ENCODE data around the gene ABCB10. TPM values are rescaled to one million over a fixed set of nuclear protein-coding genes. Genes with fewer than 3 reads are reported as not detected.
"Not testable (repeated sequence)": the region's sequence is repeated elsewhere in the genome, so short reads cannot be mapped to it uniquely, and the experiment has no call there.

The ABCB10 gene
- 10 to 100 TPM; 29.8 to 31.1 TPM for total RNA-seq

DNA sequence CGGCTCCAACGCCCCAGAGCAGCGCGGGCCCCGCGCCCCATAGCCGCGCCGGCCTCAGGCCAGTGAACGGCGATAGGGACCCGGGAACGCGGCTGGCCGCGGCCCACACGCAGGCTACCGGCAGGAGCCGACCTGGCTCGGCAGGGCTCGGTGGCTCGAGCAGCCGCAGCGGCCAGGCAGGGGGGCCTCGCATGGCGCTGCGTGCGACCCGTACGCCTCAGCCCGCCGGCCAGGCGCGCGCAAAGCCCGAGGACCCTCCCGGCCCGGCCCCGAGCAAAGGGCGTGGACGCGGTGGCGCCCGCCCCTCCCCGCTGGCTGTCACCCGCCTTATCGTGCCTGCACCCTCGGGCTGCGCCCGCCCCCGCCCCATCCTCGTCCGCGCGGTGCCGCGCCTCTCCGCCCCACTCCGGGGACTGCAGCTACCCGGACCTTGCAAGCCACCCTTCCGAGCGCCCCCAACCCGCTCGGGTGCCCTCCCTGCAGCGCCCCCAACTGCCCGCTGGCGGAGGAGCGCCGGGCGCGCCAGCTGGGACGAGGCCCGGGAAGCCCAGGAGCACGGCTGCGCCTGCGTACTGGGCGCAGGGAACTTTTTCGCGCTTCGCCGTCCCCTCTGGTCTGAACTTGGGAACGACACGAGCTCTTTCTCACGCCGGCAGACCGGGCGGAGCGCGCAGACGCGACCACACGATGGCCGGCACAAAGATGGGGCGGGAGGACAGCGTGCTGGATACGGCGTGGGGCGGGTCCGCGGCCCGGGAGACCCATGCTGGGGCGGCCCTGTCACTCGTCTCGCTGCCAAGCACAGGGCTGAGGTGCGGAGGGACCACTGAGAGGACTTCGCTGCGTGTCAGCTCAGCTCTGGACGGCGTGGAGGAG lies at the start of gene ABCB10:
ABCB10 (minus strand) TSS at position 248 of the 876 bp plus-strand sequence; CDS start at position 193, 55 bp downstream.
- CTCF ChIA-PET, result interaction anchor here (0.6 to 3.2 kb wide), 15 partner anchors 8 to 304 kb away, joined by 3 to 17 read pairs (median 3); partner anchors contain the start of genes NUP133, TAF5L and URB2
- DNase-seq, result peak; percentile 86
- Mint-ChIP-seq H3K27me3 (peaks cover 4% of the 10 kb centered on the region), H3K4me1 (peaks cover 37% of the 10 kb centered on the region), H3K27ac (peak within 1 kb of the TSS; percentile 93), H3K9me3 (no peaks in the 10 kb centered on the region), H3K36me3 (ENCODE audit: low read depth) (peaks cover 20% of the 10 kb centered on the region), H3K4me3 (peak within 1 kb of the TSS; percentile 98)
- POLR2A ChIA-PET, result interaction anchor here (0.8 to 4.7 kb wide), 10 partner anchors 22 to 524 kb away, joined by 3 to 67 read pairs (median 4); partner anchors contain the start of genes CCSAP, NUP133, TAF5L and URB2

DNA sequence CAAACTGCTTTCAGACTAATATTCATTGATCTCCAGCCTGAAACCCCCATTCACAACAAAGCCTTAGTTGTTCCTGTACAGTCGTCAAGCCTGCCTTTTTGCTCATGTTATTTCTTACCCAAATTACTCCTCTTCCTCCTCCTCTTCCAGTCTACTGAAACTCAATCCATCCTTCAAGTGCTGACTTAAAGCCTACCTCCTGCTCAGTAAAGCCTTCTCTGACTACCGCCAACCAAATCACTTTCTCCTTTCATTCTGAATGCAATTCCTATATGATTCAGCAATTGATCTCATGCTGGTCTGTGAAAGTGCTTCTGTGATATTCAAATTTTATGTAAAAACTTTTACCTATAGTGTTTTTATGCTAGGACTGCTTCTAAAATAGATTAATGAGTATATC lies 48.9 kb upstream of the ABCB10 start:
- H3K27ac Mint-ChIP-seq, result no peak overlapping the region
- DNase-seq, result no peak
- ChIA-PET POLR2A (no interaction called here), CTCF (no interaction called here)
- no peaks in the 10 kb centered on the region for H3K27me3 Mint-ChIP-seq
- H3K4me1 Mint-ChIP-seq, result no peaks in the 10 kb centered on the region
- H3K9me3 Mint-ChIP-seq, result no peaks in the 10 kb centered on the region
- peaks cover 58% of the 10 kb centered on the region for H3K36me3 Mint-ChIP-seq (ENCODE audit: low read depth)
- H3K4me3 Mint-ChIP-seq, result no peak overlapping the region

DNA sequence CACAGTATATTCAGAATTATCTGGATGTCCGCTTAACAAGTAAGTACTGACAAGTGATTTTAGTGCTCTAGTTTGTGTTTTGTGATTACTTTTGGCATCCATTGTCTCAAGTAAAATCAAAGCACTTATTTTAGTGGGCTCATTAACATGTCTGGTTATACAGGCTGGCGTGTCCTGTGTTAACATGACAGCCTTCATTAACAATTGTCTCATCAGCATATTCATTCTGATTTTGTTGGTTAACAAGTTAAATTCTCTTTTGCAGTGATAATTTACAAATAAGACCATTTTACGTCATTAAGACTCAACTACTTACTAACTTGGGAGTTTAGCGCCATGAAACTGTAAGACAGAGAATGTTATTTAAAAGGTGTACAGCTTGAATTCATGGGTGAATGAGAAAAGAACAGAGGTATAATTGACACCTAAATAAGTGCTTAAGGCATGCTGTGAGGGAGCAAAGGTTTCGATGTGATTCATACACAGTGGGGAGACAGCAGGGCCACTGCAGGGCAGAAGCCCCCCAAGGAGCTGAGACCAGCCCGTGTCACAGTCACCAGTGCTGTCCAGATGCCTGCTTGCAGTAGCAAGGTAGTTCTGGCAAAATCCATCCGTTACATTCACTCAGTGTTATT lies 45.0 kb upstream of the ABCB10 start:
- Mint-ChIP-seq H3K27ac (no peak overlapping the region), H3K4me1 (peaks cover 6% of the 10 kb centered on the region), H3K9me3 (no peaks in the 10 kb centered on the region), H3K4me3 (no peak overlapping the region), H3K36me3 (ENCODE audit: low read depth) (peaks cover 51% of the 10 kb centered on the region), H3K27me3 (no peaks in the 10 kb centered on the region)
- ChIA-PET POLR2A (no interaction called here), CTCF (no interaction called here)
- DNase-seq, result no peak

- Mint-ChIP-seq H3K36me3 (ENCODE audit: low read depth) (peaks cover 48% of the 10 kb centered on the region), H3K9me3 (no peaks in the 10 kb centered on the region), H3K27ac (no peak overlapping the region), H3K4me1 (peaks cover 10% of the 10 kb centered on the region), H3K4me3 (no peak overlapping the region), H3K27me3 (no peaks in the 10 kb centered on the region)
- no peak for DNase-seq
- CTCF ChIA-PET, result interaction anchor here (1.0 to 1.7 kb wide), 3 partner anchors 13 to 41 kb away, joined by 3 to 4 read pairs (median 4); no protein-coding TSS in a partner anchor
- POLR2A ChIA-PET, result no interaction called here
These were observed 41.7 kb upstream of the ABCB10 start for GRCh38 chr1:229600229-229600628.

DNA sequence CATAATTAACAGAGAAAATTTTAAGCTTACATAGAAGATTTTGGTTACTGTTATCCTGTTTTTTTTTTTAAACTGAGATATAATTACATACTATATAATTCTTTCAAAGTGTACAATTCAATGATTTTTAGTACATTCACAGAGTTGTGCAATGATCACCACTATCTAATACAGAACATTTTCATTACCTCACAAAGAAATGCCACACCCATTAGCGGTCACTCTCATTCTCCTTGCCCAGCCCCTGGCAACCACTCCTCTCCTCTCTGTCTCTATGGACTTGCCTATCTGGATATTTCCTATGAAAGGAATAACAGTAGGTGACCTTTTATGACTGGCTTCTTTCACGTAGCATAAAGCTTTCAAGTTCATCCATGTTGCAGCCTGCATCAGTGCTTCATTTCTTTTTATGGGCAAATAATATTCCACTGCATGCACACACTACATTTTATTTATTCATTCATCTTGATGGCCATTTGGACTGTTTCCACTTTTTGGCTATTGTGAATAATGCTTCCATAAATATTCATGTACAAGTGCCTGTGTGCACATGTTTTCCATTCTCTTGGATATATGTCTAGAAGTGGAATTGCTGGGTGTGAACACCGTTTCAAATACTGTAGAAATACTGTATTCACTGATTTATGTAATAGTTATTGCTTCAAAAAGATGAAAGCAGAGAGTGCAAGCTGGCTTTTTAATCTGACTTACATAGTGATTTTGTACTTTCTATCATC lies 40.9 kb upstream of the ABCB10 start:
- DNase-seq, result no peak
- H3K36me3 Mint-ChIP-seq (ENCODE audit: low read depth), result peaks cover 52% of the 10 kb centered on the region
- CTCF ChIA-PET, result interaction anchor here (1.7 kb wide), 1 partner anchor 19 kb away, joined by 4 read pairs; no protein-coding TSS in a partner anchor
- H3K9me3 Mint-ChIP-seq, result no peaks in the 10 kb centered on the region
- peaks cover 10% of the 10 kb centered on the region for H3K4me1 Mint-ChIP-seq
- POLR2A ChIA-PET, result no interaction called here
- no peak overlapping the region for H3K27ac Mint-ChIP-seq
- no peaks in the 10 kb centered on the region for H3K27me3 Mint-ChIP-seq
- no peak overlapping the region for H3K4me3 Mint-ChIP-seq

DNA sequence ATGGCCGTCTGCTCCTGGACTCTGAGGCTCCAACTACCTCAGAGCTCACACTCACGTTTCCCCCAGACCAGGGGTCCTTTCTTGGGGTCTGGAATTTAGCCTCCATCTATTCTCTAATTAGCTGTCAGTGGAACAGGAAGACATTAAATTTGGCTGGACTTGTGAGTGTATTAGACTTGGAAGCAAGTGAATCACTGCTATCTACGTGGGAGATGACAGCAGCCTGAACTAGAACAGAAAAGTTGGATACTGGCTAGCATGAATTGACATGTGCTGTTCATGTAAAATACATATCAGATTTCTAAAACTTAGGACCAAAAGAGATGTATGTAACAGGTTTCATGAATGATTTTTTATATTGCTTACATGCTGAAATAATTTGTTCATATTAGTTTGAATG lies 39.4 kb upstream of the ABCB10 start:
- H3K4me3 Mint-ChIP-seq, result no peak overlapping the region
- peaks cover 57% of the 10 kb centered on the region for H3K36me3 Mint-ChIP-seq (ENCODE audit: low read depth)
- CTCF ChIA-PET, result no interaction called here
- POLR2A ChIA-PET, result no interaction called here
- peaks cover 10% of the 10 kb centered on the region for H3K4me1 Mint-ChIP-seq
- no peak overlapping the region for H3K27ac Mint-ChIP-seq
- no peak for DNase-seq
- H3K9me3 Mint-ChIP-seq, result no peaks in the 10 kb centered on the region
- H3K27me3 Mint-ChIP-seq, result no peaks in the 10 kb centered on the region

DNA sequence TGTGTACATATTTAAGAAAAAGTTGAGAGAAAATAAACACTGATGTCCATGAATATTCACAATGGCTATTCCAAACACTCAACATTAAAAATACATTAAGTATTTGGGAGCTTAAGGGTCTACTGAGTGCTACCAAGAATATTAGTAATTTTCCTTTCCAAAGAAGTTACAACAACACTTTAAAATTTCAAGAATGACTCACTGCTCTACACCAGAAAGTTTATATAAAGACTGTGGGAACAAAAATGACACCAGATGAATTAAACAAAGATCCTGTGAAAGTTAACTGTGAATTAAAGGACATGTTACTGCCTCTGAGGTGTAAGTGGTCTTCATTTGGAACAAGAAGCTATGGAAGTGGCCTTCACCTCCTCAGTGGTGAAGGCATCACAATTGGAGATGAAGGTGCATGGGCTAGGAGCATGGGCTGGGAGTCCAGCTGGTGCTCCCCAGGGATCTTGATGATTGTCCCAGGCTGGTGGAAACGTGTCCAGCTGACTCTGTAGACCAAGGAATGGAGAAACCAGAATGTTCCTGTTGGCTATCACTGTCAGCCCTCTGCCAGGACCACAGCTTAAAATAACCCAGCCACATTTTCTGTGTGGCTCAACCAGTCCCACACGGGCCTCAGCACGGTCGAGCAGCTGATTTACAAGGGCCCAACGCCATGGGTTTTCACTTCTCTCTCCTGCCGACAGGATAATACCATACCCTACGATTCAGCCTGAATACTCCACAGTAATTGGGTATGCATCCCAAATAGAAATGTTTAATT lies 38.6 kb upstream of the ABCB10 start:
- DNase-seq, result no peak
- Mint-ChIP-seq H3K27ac (no peak overlapping the region), H3K9me3 (no peaks in the 10 kb centered on the region), H3K4me1 (peaks cover 10% of the 10 kb centered on the region), H3K27me3 (no peaks in the 10 kb centered on the region), H3K4me3 (no peak overlapping the region), H3K36me3 (ENCODE audit: low read depth) (peaks cover 52% of the 10 kb centered on the region)
- ChIA-PET POLR2A (no interaction called here), CTCF (interaction anchor here (0.7 kb wide), 1 partner anchor 38 kb away, joined by 3 read pairs; the partner anchor contains the start of gene ABCB10)

DNA sequence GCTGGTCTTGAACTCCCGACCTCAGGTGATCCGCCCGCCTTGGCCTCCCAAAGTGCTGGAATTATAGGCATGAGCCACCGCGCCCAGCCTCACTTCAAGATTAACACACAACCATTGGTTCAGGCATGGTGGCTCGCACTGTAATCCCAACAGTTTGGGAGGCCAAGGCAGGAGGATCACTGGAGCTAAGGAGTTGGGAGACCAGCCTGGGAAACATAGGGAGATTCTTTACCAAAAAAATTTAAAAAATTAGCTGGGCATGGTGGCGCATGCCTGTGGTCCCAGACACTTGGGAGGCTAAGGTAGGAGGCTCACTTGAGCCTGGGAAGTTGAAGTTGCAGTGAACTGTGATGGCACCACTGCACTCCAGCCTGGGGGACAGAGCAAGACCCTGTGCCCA lies 37.4 kb upstream of the ABCB10 start:
- H3K4me1 Mint-ChIP-seq, DNase-seq, H3K4me3 Mint-ChIP-seq, H3K27ac Mint-ChIP-seq, POLR2A ChIA-PET, H3K27me3 Mint-ChIP-seq, H3K9me3 Mint-ChIP-seq: not testable (repeated sequence)
- H3K36me3 Mint-ChIP-seq (ENCODE audit: low read depth), result peaks cover 40% of the 10 kb centered on the region
- CTCF ChIA-PET, result interaction anchor here (0.7 kb wide), 1 partner anchor 37 kb away, joined by 3 read pairs; the partner anchor contains the start of gene ABCB10

DNA sequence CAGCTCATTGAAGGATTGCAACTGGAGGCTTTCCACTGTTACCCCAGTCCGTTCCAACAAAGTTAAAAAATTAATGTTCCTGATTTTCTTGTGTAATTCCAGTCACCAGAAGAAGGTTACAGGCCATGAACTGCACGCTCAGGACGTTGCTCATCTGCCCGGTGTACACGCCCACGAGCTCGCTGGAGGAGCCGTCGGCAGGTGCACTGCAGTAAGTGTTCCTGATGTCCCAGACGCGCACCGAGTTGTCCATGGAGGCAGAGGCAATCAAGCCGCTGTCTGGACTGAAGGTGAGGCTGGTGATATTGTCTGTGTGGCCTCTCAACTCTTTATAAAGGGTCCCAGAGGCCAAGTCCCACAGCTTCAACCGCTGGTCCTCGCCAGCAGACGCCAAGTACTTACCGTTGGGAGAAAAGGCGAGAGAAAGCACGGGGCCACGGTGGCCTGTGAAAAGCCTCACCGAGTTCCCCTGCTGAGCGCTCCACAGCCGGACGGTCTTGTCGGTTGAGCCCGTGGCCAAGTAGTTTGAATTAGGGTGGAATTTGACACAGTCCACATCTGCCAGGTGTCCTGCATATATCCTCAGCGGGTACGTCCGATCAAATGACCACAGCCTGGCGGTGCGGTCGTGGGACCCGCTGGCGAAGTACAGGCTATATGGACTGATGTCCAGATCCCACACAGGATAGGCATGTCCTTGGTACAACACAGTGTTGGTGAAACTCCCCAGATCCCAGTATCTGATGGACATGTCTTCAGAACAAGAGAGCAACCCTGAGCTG lies 35.9 kb upstream of the ABCB10 start:
- Mint-ChIP-seq H3K9me3 (no peaks in the 10 kb centered on the region), H3K27me3 (no peaks in the 10 kb centered on the region), H3K27ac (no peak overlapping the region), H3K4me3 (no peak overlapping the region), H3K4me1 (peaks cover 4% of the 10 kb centered on the region), H3K36me3 (ENCODE audit: low read depth) (peaks cover 33% of the 10 kb centered on the region)
- no peak for DNase-seq
- ChIA-PET CTCF (no interaction called here), POLR2A (no interaction called here)

- ChIA-PET POLR2A (no interaction called here), CTCF (no interaction called here)
- no peak overlapping the region for H3K27ac Mint-ChIP-seq
- H3K4me1 Mint-ChIP-seq, result peaks cover 4% of the 10 kb centered on the region
- H3K27me3 Mint-ChIP-seq, result no peaks in the 10 kb centered on the region
- DNase-seq, result no peak
- H3K9me3 Mint-ChIP-seq, result no peaks in the 10 kb centered on the region
- peaks cover 30% of the 10 kb centered on the region for H3K36me3 Mint-ChIP-seq (ENCODE audit: low read depth)
- H3K4me3 Mint-ChIP-seq, result no peak overlapping the region
These were observed 35.3 kb upstream of the ABCB10 start for GRCh38 chr1:229593800-229594199.

- Mint-ChIP-seq H3K27me3 (no peaks in the 10 kb centered on the region), H3K36me3 (ENCODE audit: low read depth) (peaks cover 16% of the 10 kb centered on the region), H3K27ac (no peak overlapping the region), H3K4me3 (no peak overlapping the region), H3K4me1 (no peaks in the 10 kb centered on the region), H3K9me3 (no peaks in the 10 kb centered on the region)
- no peak for DNase-seq
- ChIA-PET CTCF (interaction anchor here (0.7 kb wide), 1 partner anchor 494 kb away, joined by 3 read pairs; no protein-coding TSS in a partner anchor), POLR2A (no interaction called here)
These were observed 31.6 kb upstream of the ABCB10 start for GRCh38 chr1:229590119-229590518.

DNA sequence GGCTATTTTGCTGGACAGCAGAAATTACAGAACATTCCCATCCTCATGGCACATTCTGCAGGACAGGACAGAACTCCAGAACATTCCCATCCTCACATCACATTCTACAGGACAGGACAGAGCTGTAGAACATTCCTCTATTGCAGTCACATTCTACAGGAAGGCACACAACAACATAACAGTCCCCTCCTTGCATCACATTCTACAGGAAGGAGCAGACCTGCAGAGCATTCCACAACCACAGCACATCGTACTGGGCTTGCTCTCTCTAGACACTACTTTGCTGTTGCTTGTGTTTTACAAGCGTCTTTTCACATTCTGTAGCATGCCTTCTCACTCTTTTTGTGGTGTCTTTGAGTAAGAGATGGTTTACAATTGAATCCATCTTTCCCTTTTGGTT lies 26.8 kb upstream of the ABCB10 start:
- POLR2A ChIA-PET, result no interaction called here
- no peak for DNase-seq
- H3K27me3 Mint-ChIP-seq, result no peaks in the 10 kb centered on the region
- no peak overlapping the region for H3K27ac Mint-ChIP-seq
- H3K9me3 Mint-ChIP-seq, result no peaks in the 10 kb centered on the region
- no peak overlapping the region for H3K4me3 Mint-ChIP-seq
- H3K4me1 Mint-ChIP-seq, result no peaks in the 10 kb centered on the region
- H3K36me3 Mint-ChIP-seq (ENCODE audit: low read depth), result no peaks in the 10 kb centered on the region
- CTCF ChIA-PET, result no interaction called here
